Prostate gland (tissue), 2 donors: ENCODE measurements around the gene GPR83.

Experiments
- CTCF ChIP-seq, 4 experiments: fragments of 200-600 bp in 2 of 4; fragments of 450-650 bp in 2 of 4; sonication (generic) in 2 of 4; IDR thresholded peaks; 1 replicate in 3 of 4; 2 replicates in 1 of 4; pipeline ENCODE4 v1.5.1; 2016 to 2019; ENCODE audit warnings: antibody characterized with exemption in 4 of 4, mild to moderate bottlenecking in 2 of 4, moderate library complexity in 2 of 4
- POLR2A ChIP-seq: fragments of 450-650 bp; IDR thresholded peaks from one replicate; pipeline ENCODE4 v1.6.1; 2016; ENCODE audit warnings: antibody characterized with exemption, mild to moderate bottlenecking
- POLR2AphosphoS5 ChIP-seq: sonication (generic); formaldehyde crosslinking; IDR thresholded peaks from one replicate; pipeline ENCODE4 v1.6.1; 2017; ENCODE audit warnings: antibody characterized with exemption

DNA sequence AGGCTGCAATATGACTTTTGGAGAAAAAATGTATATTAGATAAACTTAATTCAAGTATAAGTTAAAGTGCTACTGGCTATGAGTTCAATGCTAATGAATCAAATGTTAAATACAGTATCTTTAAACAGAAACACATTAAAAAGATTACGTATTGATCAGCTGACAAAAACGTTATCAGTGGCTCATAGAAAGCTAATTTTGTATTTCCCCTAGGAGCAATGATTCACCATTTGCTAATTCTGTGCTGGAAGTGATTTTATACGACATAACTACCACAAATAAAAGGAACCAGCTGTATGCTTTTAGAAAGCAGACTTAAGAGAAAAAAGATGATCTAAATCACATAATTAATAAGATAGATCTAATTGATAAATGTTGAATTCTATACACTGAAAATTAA lies 48.8 kb upstream of the GPR83 start:
- TF ChIP-seq CTCF (IDR thresholded peaks at IDR 0.05) (no peak), POLR2A (no peak), POLR2AphosphoS5 (no peak)
